KMS-11 (cell line): ENCODE data around the gene ZNF784.
"Not testable (repeated sequence)": the region's sequence is repeated elsewhere in the genome, so short reads cannot be mapped to it uniquely, and the experiment has no call there.

ENCODE experiments used
- H2AFZ ChIP-seq: fragments of 200-600 bp; sonication (generic); 2 replicates; pipeline ENCODE4 v1.6.1; 2016; ENCODE audit warnings: antibody characterized with exemption, mixed run types, low read depth
- H3K27ac ChIP-seq: fragments of 200-600 bp; sonication (generic); 2 replicates; pipeline ENCODE4 v1.6.1; 2016; ENCODE audit warnings: mild to moderate bottlenecking, mixed run types
- H3K27me3 ChIP-seq: fragments of 200-600 bp; sonication (generic); 2 replicates; pipeline ENCODE4 v1.6.1; 2017; ENCODE audit warnings: mild to moderate bottlenecking, low read depth, mixed run types, moderate library complexity; ENCODE audit not compliant: insufficient read depth
- H3K36me3 ChIP-seq: fragments of 200-600 bp; sonication (generic); 2 replicates; pipeline ENCODE4 v1.6.1; 2017; ENCODE audit warnings: mild to moderate bottlenecking, mixed run types; ENCODE audit not compliant: insufficient read depth
- H3K4me1 ChIP-seq: fragments of 200-600 bp; sonication (generic); 2 replicates; pipeline ENCODE4 v1.6.1; 2016; ENCODE audit warnings: mild to moderate bottlenecking, low read depth, mixed run types; ENCODE audit not compliant: poor library complexity, severe bottlenecking
- H3K4me2 ChIP-seq: fragments of 200-600 bp; sonication (generic); 2 replicates; pipeline ENCODE4 v1.7.0; 2016; ENCODE audit warnings: mild to moderate bottlenecking, mixed run types
- H3K4me3 ChIP-seq: fragments of 200-600 bp; sonication (generic); IDR thresholded peaks from 2 replicates; pipeline ENCODE4 v1.6.1; 2017; ENCODE audit warnings: low read depth, low read length, mixed read lengths; ENCODE audit not compliant: insufficient read depth
- H3K79me2 ChIP-seq: fragments of 200-600 bp; sonication (generic); 2 replicates; pipeline ENCODE4 v1.6.1; 2016; ENCODE audit warnings: low read depth, mixed run types; ENCODE audit not compliant: insufficient read depth
- H3K9ac ChIP-seq: fragments of 200-600 bp; sonication (generic); 2 replicates; pipeline ENCODE4 v1.6.1; 2016; ENCODE audit warnings: mild to moderate bottlenecking, mixed run types
- H4K20me1 ChIP-seq: fragments of 200-600 bp; sonication (generic); 2 replicates; pipeline ENCODE4 v1.6.1; 2016; ENCODE audit warnings: mild to moderate bottlenecking, mixed run types; ENCODE audit not compliant: insufficient read depth
- TF ChIP-seq, protein P1 (sequence below): fragments of 200-600 bp; sonication (generic); conservative IDR thresholded peaks from 2 replicates; pipeline ENCODE4 v1.6.1; 2017; ENCODE audit warnings: low read depth, mild to moderate bottlenecking, antibody characterized with exemption, low read length, moderate library complexity, mixed read lengths

Gene ZNF784

DNA sequence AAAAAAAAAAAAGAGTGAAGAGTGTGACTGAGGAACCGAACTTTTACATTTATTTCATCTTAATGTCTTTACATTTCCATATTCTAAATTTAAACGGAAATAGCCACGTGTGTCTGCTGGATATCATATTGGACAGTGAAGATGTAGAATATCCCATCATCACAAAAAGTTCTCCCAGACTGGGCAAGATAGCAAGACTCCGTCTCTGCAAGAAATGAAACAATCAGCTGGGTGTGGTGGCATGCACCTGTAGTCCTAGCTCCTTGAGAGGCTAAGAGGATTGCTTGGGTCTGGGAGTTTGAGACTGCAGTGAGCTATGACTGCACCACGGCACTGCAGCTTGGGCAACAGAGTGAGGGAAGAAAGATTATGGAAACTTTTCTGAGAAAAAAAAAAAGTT lies 47.6 kb downstream of the ZNF784 start:
- Histone ChIP-seq H3K27me3 (no peaks in the 10 kb centered on the region), H3K79me2 (no peaks in the 10 kb centered on the region), H3K9ac (no peak overlapping the region), H3K27ac (no peak overlapping the region), H3K36me3 (no peaks in the 10 kb centered on the region), H3K4me2 (no peak overlapping the region), H4K20me1 (no peaks in the 10 kb centered on the region), H3K4me3 (no peak overlapping the region), H2AFZ (no peak overlapping the region), H3K4me1 (no peaks in the 10 kb centered on the region)
- TF ChIP-seq, protein P1, sequence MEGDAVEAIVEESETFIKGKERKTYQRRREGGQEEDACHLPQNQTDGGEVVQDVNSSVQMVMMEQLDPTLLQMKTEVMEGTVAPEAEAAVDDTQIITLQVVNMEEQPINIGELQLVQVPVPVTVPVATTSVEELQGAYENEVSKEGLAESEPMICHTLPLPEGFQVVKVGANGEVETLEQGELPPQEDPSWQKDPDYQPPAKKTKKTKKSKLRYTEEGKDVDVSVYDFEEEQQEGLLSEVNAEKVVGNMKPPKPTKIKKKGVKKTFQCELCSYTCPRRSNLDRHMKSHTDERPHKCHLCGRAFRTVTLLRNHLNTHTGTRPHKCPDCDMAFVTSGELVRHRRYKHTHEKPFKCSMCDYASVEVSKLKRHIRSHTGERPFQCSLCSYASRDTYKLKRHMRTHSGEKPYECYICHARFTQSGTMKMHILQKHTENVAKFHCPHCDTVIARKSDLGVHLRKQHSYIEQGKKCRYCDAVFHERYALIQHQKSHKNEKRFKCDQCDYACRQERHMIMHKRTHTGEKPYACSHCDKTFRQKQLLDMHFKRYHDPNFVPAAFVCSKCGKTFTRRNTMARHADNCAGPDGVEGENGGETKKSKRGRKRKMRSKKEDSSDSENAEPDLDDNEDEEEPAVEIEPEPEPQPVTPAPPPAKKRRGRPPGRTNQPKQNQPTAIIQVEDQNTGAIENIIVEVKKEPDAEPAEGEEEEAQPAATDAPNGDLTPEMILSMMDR: no peak

DNA sequence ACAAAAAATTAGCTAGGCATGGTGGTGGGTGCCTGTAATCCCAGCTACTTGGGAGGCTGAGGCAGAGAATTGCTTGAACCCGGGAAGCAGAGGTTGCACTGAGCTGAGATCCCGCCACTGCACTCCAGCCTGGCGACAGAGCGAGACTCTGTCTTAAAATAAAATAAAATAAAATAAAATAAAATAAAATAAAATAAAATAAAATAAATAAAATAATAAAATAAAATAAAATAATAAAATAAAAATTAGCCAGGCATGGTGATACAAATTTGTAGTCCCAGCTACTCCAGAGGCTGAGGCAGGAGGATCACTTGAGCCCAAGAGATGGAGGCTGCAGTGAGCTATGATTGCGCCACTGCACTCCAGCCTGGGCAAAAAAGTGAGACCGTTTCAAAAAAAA lies 50.4 kb downstream of the ZNF784 start:
- H3K79me2 ChIP-seq, H3K9ac ChIP-seq, H3K27ac ChIP-seq, H3K4me1 ChIP-seq, H2AFZ ChIP-seq, H3K36me3 ChIP-seq, H4K20me1 ChIP-seq, H3K4me2 ChIP-seq, H3K4me3 ChIP-seq, H3K27me3 ChIP-seq: not testable (repeated sequence)
